ENCODE measurements around the gene MAGEA10. TPM values are rescaled to one million over a fixed set of nuclear protein-coding genes. Genes with fewer than 3 reads are reported as not detected.

The MAGEA10 gene
- total and polyA plus RNA-seq, 2 of the 8 experiments (the other 6 are each of a cell fraction or from before 2014, with no cell fraction given), result not detected

GRCh38 chrX:152155766-152156310 lies 17.5 kb upstream of the MAGEA10 start:
- Histone ChIP-seq H3K27me3 (replicated peaks in 1 of 4; ENCODE audit: control insufficient read depth in 3 of 4, extremely low read depth in 1 of 4, insufficient read depth in 3 of 4, low read length in 3 of 4) (no peaks in the 10 kb centered on the region), H4K91ac (replicated peaks; ENCODE audit: insufficient read length, low read length) (no peak overlapping the region), H2BK5ac (ENCODE audit: low read depth, low read length) (no peak overlapping the region), H3K14ac (ENCODE audit: insufficient read length) (no peak overlapping the region), H3K4me3 (ENCODE audit: extremely low read depth in 1 of 4, insufficient read depth in 2 of 4, low read depth in 3 of 4, low read length in 4 of 4) (no peak overlapping the region), H3K36me3 (ENCODE audit: control insufficient read depth in 2 of 4, insufficient read depth in 4 of 4, low read length in 3 of 4) (no peaks in the 10 kb centered on the region), H3K18ac (ENCODE audit: extremely low read depth, low read length) (no peak overlapping the region), H3K4me1 (replicated peaks in 1 of 4; ENCODE audit: control insufficient read depth in 3 of 4, insufficient read depth in 4 of 4, low read length in 3 of 4) (no peaks in the 10 kb centered on the region; a peak in 1 of 7 replicates), H2AK5ac (ENCODE audit: low read depth, low read length) (no peak overlapping the region), H4K20me1 (replicated peaks in 1 of 2; ENCODE audit: control insufficient read depth in 1 of 2, insufficient read depth in 2 of 2, low read length in 2 of 2) (no peaks in the 10 kb centered on the region), H3K4ac (replicated peaks; ENCODE audit: insufficient read length, low read depth, low read length) (no peak overlapping the region), H3K27ac (ENCODE audit: low read depth, low read length) (no peak overlapping the region), H2AFZ (ENCODE audit: low read length) (no peak overlapping the region), H3K9ac (replicated peaks in 1 of 4; ENCODE audit: extremely low read depth in 1 of 4, low read depth in 3 of 4, low read length in 3 of 4) (no peak overlapping the region), H3K79me1 (ENCODE audit: low read depth, low read length) (no peaks in the 10 kb centered on the region), H4K5ac (ENCODE audit: insufficient read length, low read depth, low read length) (no peak overlapping the region), H3K23me2 (ENCODE audit: low read depth, low read length) (no peaks in the 10 kb centered on the region), H2BK12ac (ENCODE audit: low read depth, low read length) (no peak overlapping the region), H2BK120ac (replicated peaks; ENCODE audit: low read depth, low read length) (no peak overlapping the region), H2BK15ac (ENCODE audit: low read length) (no peak overlapping the region), H3K4me2 (ENCODE audit: insufficient read depth in 1 of 2, low read depth in 2 of 2, low read length in 2 of 2) (no peak overlapping the region), H2BK20ac (ENCODE audit: low read length) (no peak overlapping the region), H3K23ac (ENCODE audit: insufficient read length) (no peak overlapping the region), H4K8ac (ENCODE audit: extremely low read depth, insufficient read depth, low read length) (no peak overlapping the region), H3K9me3 (ENCODE audit: insufficient read depth in 2 of 2, low read depth in 1 of 2, low read length in 1 of 2) (no peaks in the 10 kb centered on the region), H3K56ac (replicated peaks; ENCODE audit: insufficient read length, low read depth, low read length) (no peak overlapping the region), H3K79me2 (ENCODE audit: control insufficient read depth in 1 of 2, insufficient read depth in 2 of 2, low read length in 2 of 2) (no peaks in the 10 kb centered on the region)
- TF ChIP-seq CREB1 (IDR thresholded peaks at IDR 0.05), result no peak
- no peak for TF ChIP-seq BCL11A (IDR thresholded peaks at IDR 0.05; ENCODE audit: low read depth in 2 of 2, low read length in 2 of 2)
- TF ChIP-seq GABPA (IDR thresholded peaks at IDR 0.05; ENCODE audit: borderline replicate concordance, insufficient read depth, low read length), result no peak
- TF ChIP-seq POU5F1 (IDR thresholded peaks at IDR 0.05; ENCODE audit: low read depth, low read length), result no peak
- TF ChIP-seq SP4 (IDR thresholded peaks at IDR 0.05; ENCODE audit: low read length), result no peak
- no peak for DNase-seq (ENCODE audit: low read depth in 1 of 2, low spot score in 2 of 2)
- 80% methylated on average over 2 of the region's 2 CpGs; no CpG with 5 or more reads in 1 of the 2 experiments for WGBS, 2 experiments (ENCODE audit: extremely low coverage in 1 of 2, insufficient coverage in 1 of 2, insufficient read length in 1 of 2, insufficient replicate concordance in 2 of 2, low coverage in 1 of 2, low lambda C conversion rate in 2 of 2, missing lambda C conversion rate in 1 of 2)
- ChIA-PET POLR2A (ENCODE audit: partially characterized antibody) (no interaction called here), CTCF (ENCODE audit: partially characterized antibody) (no interaction called here)
- FAIRE-seq, result no peak

Measured in H1 (cell line).